ENCODE results near the gene C1QL1. TPM values are rescaled to one million over a fixed set of nuclear protein-coding genes. Genes with fewer than 3 reads are reported as not detected.

The C1QL1 gene
- total RNA-seq, 1 donor from 2014 or later = not detected

DNA sequence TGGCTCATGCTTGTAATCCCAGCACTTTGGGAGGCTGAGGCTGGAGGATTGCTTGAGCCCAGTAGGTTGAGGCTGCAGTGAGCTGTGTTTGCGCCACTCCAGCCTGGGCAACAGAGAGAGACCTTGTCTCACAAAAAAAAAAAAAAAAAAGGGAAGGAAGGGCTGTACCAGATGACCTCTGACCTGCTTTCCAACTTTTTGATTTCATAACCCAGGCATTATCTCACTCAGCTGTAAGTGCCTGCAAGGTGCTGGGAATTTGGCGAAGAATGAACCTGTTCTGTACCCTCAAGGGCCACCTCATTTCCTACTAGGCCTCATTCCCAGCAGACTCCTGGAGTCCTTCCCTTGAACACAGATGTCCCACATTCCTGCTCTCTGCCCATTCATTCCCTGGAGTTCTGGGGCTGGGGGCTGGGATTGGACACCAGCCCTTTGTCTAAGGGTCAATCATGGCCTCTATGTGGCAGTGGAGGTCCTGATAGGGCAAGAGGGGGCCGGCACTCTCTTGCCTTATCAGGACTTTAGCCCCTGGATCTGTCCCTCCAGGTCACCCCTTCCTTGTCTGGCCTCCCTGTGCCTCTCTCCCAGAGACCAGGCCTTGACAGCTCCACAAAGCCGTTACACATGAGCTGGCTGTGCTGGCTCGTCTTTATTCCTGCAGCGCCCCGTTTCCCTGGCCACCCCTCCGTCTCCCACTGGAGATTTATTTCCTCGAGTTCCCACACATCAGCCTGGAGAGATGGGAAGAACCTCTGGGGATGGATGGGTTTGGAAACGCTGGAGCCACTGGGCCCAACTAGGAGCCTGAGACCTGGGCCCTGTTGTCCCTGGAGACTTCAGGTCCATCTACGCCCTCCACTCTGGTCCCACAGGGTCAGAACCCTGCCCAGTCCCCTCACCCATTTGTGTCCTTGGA, 52.0 kb downstream of the C1QL1 start:
- no peak for DNase-seq (ENCODE audit: low spot score)

GRCh38 chr17:44915321-44915726, 52.8 kb downstream of the C1QL1 start, which contains the start of gene GFAP:
GFAP (minus strand) TSS chr17:44915500; CDS start chr17:44915486, 14 bp downstream.
- DNase-seq (ENCODE audit: low spot score) = no peak

- DNase-seq (ENCODE audit: low spot score) = no peak
Observed at GRCh38 chr17:44914698-44915271, 53.3 kb downstream of the C1QL1 start.

- no peak for DNase-seq (ENCODE audit: low spot score)
Observed at GRCh38 chr17:44914148-44914547, 54.0 kb downstream of the C1QL1 start.

- DNase-seq (ENCODE audit: low spot score) = no peak
Observed at GRCh38 chr17:44913676-44914075, 54.4 kb downstream of the C1QL1 start.

GRCh38 chr17:44912763-44913544, 55.1 kb downstream of the C1QL1 start:
- no peak for DNase-seq (ENCODE audit: low spot score)

DNA sequence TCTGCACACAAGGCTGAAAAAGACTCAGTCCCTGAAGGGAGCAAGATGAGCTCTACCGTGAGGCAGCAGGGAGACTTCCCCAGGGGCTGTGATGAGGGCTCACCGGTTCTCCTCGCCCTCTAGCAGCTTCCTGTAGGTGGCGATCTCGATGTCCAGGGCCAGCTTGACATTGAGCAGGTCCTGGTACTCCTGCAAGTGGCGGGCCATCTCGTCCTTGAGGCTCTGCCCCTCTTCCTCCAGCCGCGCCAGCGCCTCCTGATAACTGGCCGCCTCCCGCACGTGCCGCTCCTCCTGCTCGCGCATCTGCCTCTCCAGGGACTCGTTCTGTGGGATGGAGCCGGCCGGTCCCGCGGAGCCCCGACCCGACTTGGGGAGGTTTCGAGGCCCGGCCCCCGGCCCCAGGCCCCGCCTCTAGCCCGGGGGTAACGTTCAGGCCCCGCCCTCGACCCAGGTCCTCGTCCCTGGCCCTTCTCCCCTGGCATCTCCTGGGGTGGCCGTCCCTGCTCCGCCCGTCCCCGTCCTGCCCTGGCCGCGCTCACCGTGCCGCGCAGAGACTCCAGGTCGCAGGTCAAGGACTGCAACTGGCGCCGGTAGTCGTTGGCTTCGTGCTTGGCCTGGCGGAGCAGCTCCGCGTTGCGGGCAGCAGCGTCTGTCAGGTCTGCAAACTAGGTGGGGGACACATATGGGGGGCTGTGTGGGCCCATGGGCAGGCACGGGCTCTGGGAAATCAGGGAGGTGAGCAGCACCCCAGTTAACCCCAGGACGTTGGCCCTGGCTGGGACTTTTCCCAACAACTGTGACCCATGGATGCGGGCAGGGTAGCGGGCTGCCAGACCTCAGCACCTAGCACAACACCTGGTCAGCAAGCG, 56.7 kb downstream of the C1QL1 start:
- DNase-seq (ENCODE audit: low spot score) = peak; percentile 42

DNA sequence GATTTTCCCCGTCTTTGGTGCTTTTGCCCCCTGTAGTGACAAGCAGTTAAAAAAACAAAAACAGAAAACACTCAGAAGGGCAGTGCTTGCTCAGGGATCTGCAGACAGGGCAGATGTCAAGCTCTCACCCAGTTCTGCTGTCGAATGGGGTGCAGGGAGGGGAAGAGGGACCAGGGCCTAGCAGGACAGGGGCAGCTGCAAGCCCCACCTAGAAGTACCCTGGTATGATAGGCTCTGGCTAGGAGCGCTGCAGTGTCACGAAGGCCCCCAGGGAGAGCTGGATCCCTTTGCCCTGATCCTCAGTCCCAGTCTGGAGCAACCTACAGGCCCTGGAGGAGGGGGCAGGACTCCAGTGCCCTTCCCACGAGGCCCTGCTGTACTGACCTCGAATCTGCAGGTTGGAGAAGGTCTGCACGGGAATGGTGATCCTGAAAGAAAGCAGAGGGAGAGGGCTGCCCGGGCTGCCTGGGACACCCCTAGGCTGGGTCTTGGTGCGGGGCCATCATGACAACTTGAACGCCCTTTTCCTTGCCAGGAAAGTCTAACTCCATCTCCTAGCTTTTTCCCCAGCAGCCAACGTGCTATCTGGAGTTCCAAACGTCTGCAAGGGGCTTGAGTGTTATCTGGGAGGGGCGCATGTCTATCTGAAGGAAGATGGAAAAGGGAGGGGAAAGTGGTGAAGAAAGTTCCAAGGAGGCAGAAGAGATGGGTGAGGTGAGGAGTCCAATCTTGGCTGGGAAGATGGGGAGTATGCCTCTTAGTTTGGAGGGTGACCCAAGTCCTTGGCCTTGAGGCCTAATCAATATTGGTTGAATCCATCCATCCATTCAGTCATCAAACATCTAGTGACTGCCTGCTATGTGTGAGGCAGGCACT, 57.6 kb downstream of the C1QL1 start:
- no peak for DNase-seq (ENCODE audit: low spot score)

Other genes starting within 250 kb of the C1QL1 start
- gene ADAM11, start 209.3 kb downstream of the C1QL1 start, total RNA-seq (ENCODE audit: insufficient read depth, low replicate concordance) = 1.4 TPM
- gene GJC1, start 138.0 kb downstream of the C1QL1 start, total RNA-seq (ENCODE audit: insufficient read depth, low replicate concordance) = 22.4 TPM
- not detected for gene HIGD1B, start 120.4 kb downstream of the C1QL1 start, total RNA-seq (ENCODE audit: insufficient read depth, low replicate concordance)
- 57.8 TPM for gene EFTUD2, start 68.9 kb downstream of the C1QL1 start, total RNA-seq (ENCODE audit: insufficient read depth, low replicate concordance)
- gene GFAP, start 52.8 kb downstream of the C1QL1 start, total RNA-seq (ENCODE audit: insufficient read depth, low replicate concordance) = 6.7 TPM
- gene KIF18B, start 20.5 kb downstream of the C1QL1 start, total RNA-seq (ENCODE audit: insufficient read depth, low replicate concordance) = 1.4 TPM
- 14.9 TPM for gene DCAKD, start 83.3 kb upstream of the C1QL1 start, total RNA-seq (ENCODE audit: insufficient read depth, low replicate concordance)
- 55.1 TPM for gene NMT1, start 93.0 kb upstream of the C1QL1 start, total RNA-seq (ENCODE audit: insufficient read depth, low replicate concordance)
- gene PLCD3, start 164.2 kb upstream of the C1QL1 start, total RNA-seq (ENCODE audit: insufficient read depth, low replicate concordance) = 12.0 TPM
- gene ACBD4, start 167.4 kb upstream of the C1QL1 start, total RNA-seq (ENCODE audit: insufficient read depth, low replicate concordance) = 0.72 TPM
- 14.4 TPM for gene HEXIM1, start 180.2 kb upstream of the C1QL1 start, total RNA-seq (ENCODE audit: insufficient read depth, low replicate concordance)
- 1.9 TPM for gene HEXIM2, start 193.6 kb upstream of the C1QL1 start, total RNA-seq (ENCODE audit: insufficient read depth, low replicate concordance)